Neuronal stem cell (in vitro differentiated cells): ENCODE data around the gene SERPINF2.
"Not testable (repeated sequence)": the region's sequence is repeated elsewhere in the genome, so short reads cannot be mapped to it uniquely, and the experiment has no call there.

Source experiments
- DNase-seq: peaks from one replicate; pipeline ENCODE4 v3.0.0-alpha.2; 2013; ENCODE audit warnings: low spot score
- H2AFZ ChIP-seq: one replicate; pipeline ENCODE4 v1.6.1; 2013; ENCODE audit warnings: mild to moderate bottlenecking, low read length, inconsistent platforms
- H2AK5ac ChIP-seq: 2 replicates; pipeline ENCODE4 v1.6.1; 2013; ENCODE audit warnings: low read depth, mild to moderate bottlenecking, inconsistent platforms, low read length, moderate library complexity, mixed read lengths
- H2BK120ac ChIP-seq: 2 replicates; pipeline ENCODE4 v1.6.1; 2013; ENCODE audit warnings: low read depth, mild to moderate bottlenecking, inconsistent platforms, low read length, moderate library complexity, mixed read lengths
- H2BK12ac ChIP-seq: one replicate; pipeline ENCODE4 v1.6.1; 2013; ENCODE audit warnings: low read length, inconsistent platforms
- H2BK15ac ChIP-seq: 2 replicates; pipeline ENCODE4 v1.6.1; 2013; ENCODE audit warnings: mild to moderate bottlenecking, low read length, inconsistent platforms, mixed read lengths
- H2BK5ac ChIP-seq: one replicate; pipeline ENCODE4 v1.6.1; 2013; ENCODE audit warnings: inconsistent platforms, mild to moderate bottlenecking, low read length, moderate library complexity
- H3K14ac ChIP-seq: one replicate; pipeline ENCODE4 v1.6.1; 2013; ENCODE audit warnings: low read length, inconsistent platforms
- H3K18ac ChIP-seq: 2 replicates; pipeline ENCODE4 v1.6.1; 2013; ENCODE audit warnings: low read length, inconsistent platforms
- H3K23ac ChIP-seq: 2 replicates; pipeline ENCODE4 v1.6.1; 2013; ENCODE audit warnings: low read depth, mild to moderate bottlenecking, mixed read lengths, low read length, inconsistent platforms; ENCODE audit not compliant: poor library complexity
- H3K27ac ChIP-seq: replicated peaks from 3 replicates; pipeline ENCODE4 v1.5.1; 2013; ENCODE audit warnings: low read length, inconsistent platforms
- H3K27me3 ChIP-seq, 3 experiments: 2 replicates each; pipeline ENCODE4 v1.6.1; 2013; ENCODE audit warnings: low read length in 3 of 3, mild to moderate bottlenecking in 2 of 3, inconsistent platforms in 1 of 3, low read depth in 1 of 3, mixed read lengths in 1 of 3, moderate library complexity in 1 of 3; ENCODE audit not compliant: control insufficient read depth in 3 of 3, insufficient read depth in 3 of 3
- H3K36me3 ChIP-seq, 2 donors: replicated peaks in 1 of 2; 2 replicates each; pipeline ENCODE4 v1.6.1; 2013; ENCODE audit warnings: low read length in 2 of 2; ENCODE audit not compliant: control insufficient read depth in 2 of 2, insufficient read depth in 2 of 2
- H3K4ac ChIP-seq: 2 replicates; pipeline ENCODE4 v1.6.1; 2013; ENCODE audit warnings: inconsistent platforms, mild to moderate bottlenecking, low read length, moderate library complexity
- H3K4me1 ChIP-seq, 2 donors: 1 replicate in 1 of 2; 2 replicates in 1 of 2; pipeline ENCODE4 v1.6.1; 2013; ENCODE audit warnings: low read length in 2 of 2, low read depth in 1 of 2; ENCODE audit not compliant: control insufficient read depth in 2 of 2, insufficient read depth in 1 of 2
- H3K4me2 ChIP-seq: one replicate; pipeline ENCODE4 v1.6.1; 2013; ENCODE audit warnings: mild to moderate bottlenecking, low read length, inconsistent platforms; ENCODE audit not compliant: insufficient read depth, poor library complexity, severe bottlenecking
- H3K4me3 ChIP-seq, 2 donors: 2 replicates each; pipeline ENCODE4 v1.5.1; 2013; ENCODE audit warnings: low read length in 2 of 2, mild to moderate bottlenecking in 2 of 2, inconsistent platforms in 1 of 2, moderate library complexity in 1 of 2
- H3K79me1 ChIP-seq: one replicate; pipeline ENCODE4 v1.6.1; 2013; ENCODE audit warnings: low read depth, mild to moderate bottlenecking, inconsistent platforms, low read length, moderate library complexity
- H3K9ac ChIP-seq: one replicate; pipeline ENCODE4 v1.6.1; 2013; ENCODE audit warnings: mild to moderate bottlenecking, low read depth, low read length, inconsistent platforms; ENCODE audit not compliant: poor library complexity
- H3K9me3 ChIP-seq, 2 donors: replicated peaks in 1 of 2; 2 replicates each; pipeline versions ENCODE3 to v1.6.1; 2013; ENCODE audit warnings: low read length in 2 of 2, mild to moderate bottlenecking in 2 of 2, inconsistent platforms in 1 of 2, low read depth in 1 of 2, mixed read lengths in 1 of 2, moderate library complexity in 1 of 2; ENCODE audit not compliant: control insufficient read depth in 2 of 2, insufficient read depth in 1 of 2
- H4K8ac ChIP-seq: one replicate; pipeline ENCODE4 v1.6.1; 2013; ENCODE audit warnings: low read depth, mild to moderate bottlenecking, inconsistent platforms, low read length, moderate library complexity
- H4K91ac ChIP-seq: one replicate; pipeline ENCODE4 v1.6.1; 2013; ENCODE audit warnings: low read length, low read depth, mild to moderate bottlenecking, inconsistent platforms; ENCODE audit not compliant: poor library complexity
- WGBS, 2 donors: extraction: QIAGEN DNeasy Blood & Tissue Kit; methylation state at CpG; one replicate each; pipeline ENCODE4 v1.1.7; 2013; ENCODE audit warnings: missing lambda C conversion rate in 2 of 2, mixed read lengths in 1 of 2; ENCODE audit not compliant: insufficient read length in 2 of 2, insufficient replicate concordance in 1 of 2; ENCODE audit errors: extremely low coverage in 2 of 2; 5-methylcytosine and 5-hydroxymethylcytosine counted together

The SERPINF2 gene

GRCh38 chr17:1764705-1765104, 22.0 kb downstream of the SERPINF2 start:
- not testable (repeated sequence) for H3K79me1 ChIP-seq, H2BK15ac ChIP-seq, DNase-seq, H3K27ac ChIP-seq, H2BK12ac ChIP-seq, H2BK120ac ChIP-seq, H4K91ac ChIP-seq, H3K23ac ChIP-seq, H3K36me3 ChIP-seq, H3K14ac ChIP-seq, H3K27me3 ChIP-seq, H4K8ac ChIP-seq, H2BK5ac ChIP-seq, H3K9ac ChIP-seq, H3K18ac ChIP-seq, H3K4me3 ChIP-seq, H3K4me2 ChIP-seq, H3K4ac ChIP-seq, H2AK5ac ChIP-seq, H3K9me3 ChIP-seq
- Histone ChIP-seq H3K4me1 (peaks cover 21 to 22% of the 10 kb centered on the region in 2 donors), H2AFZ (peak overlapping the region; percentile 82)
- no CpG with 5 or more reads among the region's 7 CpGs for WGBS, 2 donors

GRCh38 chr17:1765576-1765975, 22.9 kb downstream of the SERPINF2 start:
- Histone ChIP-seq H3K79me1 (peaks cover 4% of the 10 kb centered on the region), H3K27me3 (no peaks in the 10 kb centered on the region), H2AFZ (no peak overlapping the region), H2BK5ac (no peak overlapping the region), H2BK12ac (no peak overlapping the region), H2AK5ac (no peak overlapping the region), H3K14ac (no peak overlapping the region), H3K27ac (no peak overlapping the region), H3K4me1 (peaks cover 22 to 26% of the 10 kb centered on the region in 2 donors), H4K91ac (no peak overlapping the region), H3K18ac (no peak overlapping the region), H2BK15ac (no peak overlapping the region), H3K4me2 (no peak overlapping the region), H4K8ac (no peak overlapping the region), H3K4me3 (no peak overlapping the region), H3K9ac (no peak overlapping the region), H3K9me3 (no peaks in the 10 kb centered on the region), H3K23ac (no peak overlapping the region), H3K4ac (no peak overlapping the region), H2BK120ac (no peak overlapping the region), H3K36me3 (peaks cover 0 to 6% of the 10 kb centered on the region in 2 donors)
- no CpG with 5 or more reads among the region's 3 CpGs for WGBS, 2 donors
- no peak for DNase-seq

- H2BK5ac ChIP-seq: no peak overlapping the region
- peak overlapping the region; percentile 71 for H3K14ac ChIP-seq
- H3K27me3 ChIP-seq: no peaks in the 10 kb centered on the region
- H2BK120ac ChIP-seq: no peak overlapping the region
- H2AFZ ChIP-seq: peak overlapping the region; percentile 61
- no CpG with 5 or more reads among the region's 21 CpGs for WGBS, 2 donors
- H3K4me2 ChIP-seq: no peak overlapping the region
- peak overlapping the region; percentile 90 for H3K18ac ChIP-seq
- no peak overlapping the region for H3K23ac ChIP-seq
- H2BK15ac ChIP-seq: no peak overlapping the region
- peaks cover 21 to 26% of the 10 kb centered on the region in 2 donors for H3K4me1 ChIP-seq
- no peak overlapping the region for H3K4ac ChIP-seq
- H4K91ac ChIP-seq: no peak overlapping the region
- no peak overlapping the region for H3K27ac ChIP-seq
- no peak overlapping the region for H2BK12ac ChIP-seq
- no peak overlapping the region for H3K4me3 ChIP-seq
- no peak overlapping the region for H4K8ac ChIP-seq
- no peak overlapping the region for H2AK5ac ChIP-seq
- peak overlapping the region; percentile 44 for H3K9ac ChIP-seq
- peaks cover 4% of the 10 kb centered on the region for H3K79me1 ChIP-seq
- DNase-seq: no peak
- H3K36me3 ChIP-seq: peaks cover 0 to 10% of the 10 kb centered on the region in 2 donors
- no peaks in the 10 kb centered on the region for H3K9me3 ChIP-seq
Observed at GRCh38 chr17:1766382-1767135, 23.9 kb downstream of the SERPINF2 start.

- H3K4me1 ChIP-seq: peaks cover 15 to 21% of the 10 kb centered on the region in 2 donors
- peak overlapping the region; percentile 93 for H3K23ac ChIP-seq
- no peak overlapping the region for H2BK5ac ChIP-seq
- H3K4me2 ChIP-seq: no peak overlapping the region
- peak overlapping the region; percentile 60 for H3K9ac ChIP-seq
- no peak overlapping the region for H3K27ac ChIP-seq
- WGBS, 2 donors: no CpG with 5 or more reads among the region's 12 CpGs
- H3K79me1 ChIP-seq: peaks cover 4% of the 10 kb centered on the region
- no peak overlapping the region for H2AK5ac ChIP-seq
- peaks cover 0 to 12% of the 10 kb centered on the region in 2 donors for H3K36me3 ChIP-seq
- peak overlapping the region; percentile 11 for H3K18ac ChIP-seq
- H2BK120ac ChIP-seq: no peak overlapping the region
- no peak overlapping the region for H4K8ac ChIP-seq
- DNase-seq: no peak
- H2BK12ac ChIP-seq: no peak overlapping the region
- H3K27me3 ChIP-seq: no peaks in the 10 kb centered on the region
- no peak overlapping the region for H2AFZ ChIP-seq
- H3K4ac ChIP-seq: no peak overlapping the region
- no peaks in the 10 kb centered on the region for H3K9me3 ChIP-seq
- no peak overlapping the region for H3K14ac ChIP-seq
- H2BK15ac ChIP-seq: peak overlapping the region; percentile 67
- H3K4me3 ChIP-seq: no peak overlapping the region
- no peak overlapping the region for H4K91ac ChIP-seq
Observed at GRCh38 chr17:1767358-1767757, 24.7 kb downstream of the SERPINF2 start.
